ENCODE measurements around the gene PCDHB8.
"Not testable (repeated sequence)": the region's sequence is repeated elsewhere in the genome, so short reads cannot be mapped to it uniquely, and the experiment has no call there.

PCDHB8 gene

GRCh38 chr5:141177577-141178191 is at the start of gene PCDHB8:
Gene PCDHB8 (plus strand): TSS chr5:141177790. CDS start chr5:141178035, 245 bp downstream.
- DNase-seq (ENCODE audit: low read depth): not testable (repeated sequence)

GRCh38 chr5:141135030-141135717 is 42.4 kb upstream of the PCDHB8 start, which contains the start of gene PCDHB5:
Gene PCDHB5 (plus strand): TSS chr5:141135206. CDS start chr5:141135435, 229 bp downstream.
- DNase-seq (ENCODE audit: low read depth): no peak

GRCh38 chr5:141135718-141136266 is 41.8 kb upstream of the PCDHB8 start:
- DNase-seq (ENCODE audit: low read depth): no peak

- not testable (repeated sequence) for DNase-seq (ENCODE audit: low read depth)
These were observed 40.2 kb upstream of the PCDHB8 start for GRCh38 chr5:141137346-141137745.

- DNase-seq (ENCODE audit: low read depth): no peak
These were observed 27.8 kb upstream of the PCDHB8 start, which contains the start of gene PCDHB6 for GRCh38 chr5:141149812-141150211. Gene PCDHB6 (plus strand): TSS chr5:141150057. CDS start chr5:141150258, 201 bp downstream.

GRCh38 chr5:141150224-141150992 is 27.2 kb upstream of the PCDHB8 start:
- DNase-seq (ENCODE audit: low read depth): no peak

- DNase-seq (ENCODE audit: low read depth): no peak
These were observed 26.6 kb upstream of the PCDHB8 start for GRCh38 chr5:141150993-141151325.

- not testable (repeated sequence) for DNase-seq (ENCODE audit: low read depth)
These were observed 26.0 kb upstream of the PCDHB8 start for GRCh38 chr5:141151632-141152031.

GRCh38 chr5:141152096-141152495 is 25.5 kb upstream of the PCDHB8 start:
- not testable (repeated sequence) for DNase-seq (ENCODE audit: low read depth)

- no peak for DNase-seq (ENCODE audit: low read depth)
These were observed 21.8 kb upstream of the PCDHB8 start for GRCh38 chr5:141155540-141156374.

GRCh38 chr5:141157356-141157755 is 20.2 kb upstream of the PCDHB8 start:
- not testable (repeated sequence) for DNase-seq (ENCODE audit: low read depth)

- DNase-seq (ENCODE audit: low read depth): not testable (repeated sequence)
These were observed 19.7 kb upstream of the PCDHB8 start for GRCh38 chr5:141157901-141158300.

GRCh38 chr5:141172381-141173204 is 5.0 kb upstream of the PCDHB8 start, which contains the start of gene PCDHB7:
Gene PCDHB7 (plus strand): TSS chr5:141172644. CDS start chr5:141172836, 192 bp downstream.
- no peak for DNase-seq (ENCODE audit: low read depth)

- DNase-seq (ENCODE audit: low read depth): not testable (repeated sequence)
These were observed 3.1 kb upstream of the PCDHB8 start for GRCh38 chr5:141174291-141175104.

GRCh38 chr5:141175933-141176332 is 1.7 kb upstream of the PCDHB8 start:
- DNase-seq (ENCODE audit: low read depth): no peak

GRCh38 chr5:141179371-141179770 is 1.8 kb downstream of the PCDHB8 start:
- DNase-seq (ENCODE audit: low read depth): not testable (repeated sequence)

GRCh38 chr5:141179876-141180275 is 2.3 kb downstream of the PCDHB8 start:
- not testable (repeated sequence) for DNase-seq (ENCODE audit: low read depth)

GRCh38 chr5:141180313-141180712 is 2.7 kb downstream of the PCDHB8 start:
- DNase-seq (ENCODE audit: low read depth): no peak

GRCh38 chr5:141182248-141182647 is 4.7 kb downstream of the PCDHB8 start, which contains the start of gene PCDHB16:
Gene PCDHB16 (plus strand): TSS chr5:141182387. CDS start chr5:141182560, 173 bp downstream.
- DNase-seq (ENCODE audit: low read depth): no peak

Data from GM04503 (cell line).